ENCODE measurements around the gene OR5K1.

GRCh38 chr3:98504539-98504938, 41.5 kb downstream of the OR5K1 start:
- TF ChIP-seq, protein P1, sequence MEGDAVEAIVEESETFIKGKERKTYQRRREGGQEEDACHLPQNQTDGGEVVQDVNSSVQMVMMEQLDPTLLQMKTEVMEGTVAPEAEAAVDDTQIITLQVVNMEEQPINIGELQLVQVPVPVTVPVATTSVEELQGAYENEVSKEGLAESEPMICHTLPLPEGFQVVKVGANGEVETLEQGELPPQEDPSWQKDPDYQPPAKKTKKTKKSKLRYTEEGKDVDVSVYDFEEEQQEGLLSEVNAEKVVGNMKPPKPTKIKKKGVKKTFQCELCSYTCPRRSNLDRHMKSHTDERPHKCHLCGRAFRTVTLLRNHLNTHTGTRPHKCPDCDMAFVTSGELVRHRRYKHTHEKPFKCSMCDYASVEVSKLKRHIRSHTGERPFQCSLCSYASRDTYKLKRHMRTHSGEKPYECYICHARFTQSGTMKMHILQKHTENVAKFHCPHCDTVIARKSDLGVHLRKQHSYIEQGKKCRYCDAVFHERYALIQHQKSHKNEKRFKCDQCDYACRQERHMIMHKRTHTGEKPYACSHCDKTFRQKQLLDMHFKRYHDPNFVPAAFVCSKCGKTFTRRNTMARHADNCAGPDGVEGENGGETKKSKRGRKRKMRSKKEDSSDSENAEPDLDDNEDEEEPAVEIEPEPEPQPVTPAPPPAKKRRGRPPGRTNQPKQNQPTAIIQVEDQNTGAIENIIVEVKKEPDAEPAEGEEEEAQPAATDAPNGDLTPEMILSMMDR (IDR thresholded peaks at IDR 0.05): no peak
- TF ChIP-seq EP300 (IDR thresholded peaks at IDR 0.05): no peak
